Suprapubic skin (tissue), 4 donors: ENCODE results near the gene TEAD4. TPM values are rescaled to one million over a fixed set of nuclear protein-coding genes. Genes with fewer than 3 reads are reported as not detected.

ENCODE experiments used
- DNase-seq, 2 donors: peaks; one replicate each; pipeline ENCODE4 v3.0.0-alpha.2; 2019; ENCODE audit warnings: low spot score in 2 of 2
- H3K27ac ChIP-seq: fragments of 200-600 bp; sonication (generic); one replicate; pipeline ENCODE4 v1.5.1; 2019
- H3K27me3 ChIP-seq: fragments of 200-600 bp; sonication (generic); one replicate; pipeline ENCODE4 v1.5.1; 2019
- H3K36me3 ChIP-seq: fragments of 200-600 bp; sonication (generic); one replicate; pipeline ENCODE4 v1.5.1; 2019
- H3K4me1 ChIP-seq: fragments of 200-600 bp; sonication (generic); one replicate; pipeline ENCODE4 v1.5.1; 2019
- H3K4me3 ChIP-seq: fragments of 200-600 bp; sonication (generic); one replicate; pipeline ENCODE4 v1.5.1; 2019; ENCODE audit warnings: mild to moderate bottlenecking
- H3K9me3 ChIP-seq: fragments of 200-600 bp; sonication (generic); one replicate; pipeline ENCODE4 v1.5.1; 2019
- EP300 ChIP-seq: sonication (generic); formaldehyde crosslinking; IDR thresholded peaks from one replicate; pipeline ENCODE4 v1.6.1; 2017; ENCODE audit warnings: antibody characterized with exemption
- POLR2A ChIP-seq, 2 donors: fragments of 450-650 bp; IDR thresholded peaks; one replicate each; pipeline ENCODE4 v1.6.1; 2017; ENCODE audit warnings: antibody characterized with exemption in 2 of 2, mild to moderate bottlenecking in 2 of 2, moderate library complexity in 2 of 2
- POLR2AphosphoS5 ChIP-seq, 3 donors: sonication (generic); formaldehyde crosslinking; IDR thresholded peaks; one replicate each; pipeline ENCODE4 v1.6.1; 2017; ENCODE audit warnings: antibody characterized with exemption in 3 of 3
- whole genome bisulfite sequencing: methylation state at CpG from one replicate; pipeline ENCODE4 v1.1.5; 2018; 5-methylcytosine and 5-hydroxymethylcytosine counted together
- total RNA-seq, 4 donors: library from RNA; depleted of rRNA; stranded (reverse); fragments of >200 nt; gene quantifications; one replicate each; pipeline ENCODE4 v1.1.0, GENCODE V29; 2016
- TF ChIP-seq, protein P1 (sequence below), 2 donors: fragments of 200-600 bp in 1 of 2; fragments of 450-650 bp in 1 of 2; sonication (generic) in 1 of 2; IDR thresholded peaks; one replicate each; pipeline ENCODE4 v1.5.1; 2016 to 2019; ENCODE audit warnings: antibody characterized with exemption in 2 of 2, mild to moderate bottlenecking in 1 of 2, moderate library complexity in 1 of 2

The TEAD4 gene
- total RNA-seq, 4 donors from 2014 or later, result 13.0 to 28.4 (median 17.2) TPM

GRCh38 chr12:3019005-3019680 lies 59.9 kb downstream of the TEAD4 start:
- no peak overlapping the region for H3K4me3 ChIP-seq
- H3K4me1 ChIP-seq, result no peaks in the 10 kb centered on the region
- H3K9me3 ChIP-seq, result no peaks in the 10 kb centered on the region
- no peak for DNase-seq
- H3K27ac ChIP-seq, result no peak overlapping the region
- TF ChIP-seq EP300, result no peak
- no peak for TF ChIP-seq POLR2A (IDR thresholded peaks at IDR 0.05)
- TF ChIP-seq, protein P1, sequence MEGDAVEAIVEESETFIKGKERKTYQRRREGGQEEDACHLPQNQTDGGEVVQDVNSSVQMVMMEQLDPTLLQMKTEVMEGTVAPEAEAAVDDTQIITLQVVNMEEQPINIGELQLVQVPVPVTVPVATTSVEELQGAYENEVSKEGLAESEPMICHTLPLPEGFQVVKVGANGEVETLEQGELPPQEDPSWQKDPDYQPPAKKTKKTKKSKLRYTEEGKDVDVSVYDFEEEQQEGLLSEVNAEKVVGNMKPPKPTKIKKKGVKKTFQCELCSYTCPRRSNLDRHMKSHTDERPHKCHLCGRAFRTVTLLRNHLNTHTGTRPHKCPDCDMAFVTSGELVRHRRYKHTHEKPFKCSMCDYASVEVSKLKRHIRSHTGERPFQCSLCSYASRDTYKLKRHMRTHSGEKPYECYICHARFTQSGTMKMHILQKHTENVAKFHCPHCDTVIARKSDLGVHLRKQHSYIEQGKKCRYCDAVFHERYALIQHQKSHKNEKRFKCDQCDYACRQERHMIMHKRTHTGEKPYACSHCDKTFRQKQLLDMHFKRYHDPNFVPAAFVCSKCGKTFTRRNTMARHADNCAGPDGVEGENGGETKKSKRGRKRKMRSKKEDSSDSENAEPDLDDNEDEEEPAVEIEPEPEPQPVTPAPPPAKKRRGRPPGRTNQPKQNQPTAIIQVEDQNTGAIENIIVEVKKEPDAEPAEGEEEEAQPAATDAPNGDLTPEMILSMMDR (IDR thresholded peaks at IDR 0.05), result no peak
- TF ChIP-seq POLR2AphosphoS5 (IDR thresholded peaks at IDR 0.05), result no peak
- H3K36me3 ChIP-seq, result peaks cover 9% of the 10 kb centered on the region
- 96% methylated on average over 22 of the region's 25 CpGs for WGBS
- no peaks in the 10 kb centered on the region for H3K27me3 ChIP-seq

- Histone ChIP-seq H3K27me3 (no peaks in the 10 kb centered on the region), H3K36me3 (peaks cover 9% of the 10 kb centered on the region), H3K27ac (no peak overlapping the region), H3K9me3 (no peaks in the 10 kb centered on the region), H3K4me1 (no peaks in the 10 kb centered on the region), H3K4me3 (no peak overlapping the region)
- WGBS, result 93% methylated on average over 13 of the region's 16 CpGs
- no peak for DNase-seq
- TF ChIP-seq POLR2A (IDR thresholded peaks at IDR 0.05) (no peak), POLR2AphosphoS5 (IDR thresholded peaks at IDR 0.05) (no peak), EP300 (no peak)
- TF ChIP-seq, protein P1 (IDR thresholded peaks at IDR 0.05), result no peak
These were observed 61.2 kb downstream of the TEAD4 start for GRCh38 chr12:3020399-3020798.

- Histone ChIP-seq H3K27ac (no peak overlapping the region), H3K27me3 (no peaks in the 10 kb centered on the region), H3K4me3 (no peak overlapping the region), H3K36me3 (peaks cover 9% of the 10 kb centered on the region), H3K9me3 (no peaks in the 10 kb centered on the region), H3K4me1 (no peaks in the 10 kb centered on the region)
- TF ChIP-seq, protein P1 (IDR thresholded peaks at IDR 0.05), result no peak
- TF ChIP-seq EP300, result no peak
- TF ChIP-seq POLR2AphosphoS5 (IDR thresholded peaks at IDR 0.05), result no peak
- no peak for TF ChIP-seq POLR2A (IDR thresholded peaks at IDR 0.05)
- WGBS, result 86% methylated on average over 13 of the region's 13 CpGs
- no peak for DNase-seq
These were observed 61.7 kb downstream of the TEAD4 start for GRCh38 chr12:3020850-3021435.

- H3K27me3 ChIP-seq, result no peaks in the 10 kb centered on the region
- TF ChIP-seq EP300, result no peak
- TF ChIP-seq, protein P1 (IDR thresholded peaks at IDR 0.05), result no peak
- no peak for TF ChIP-seq POLR2AphosphoS5 (IDR thresholded peaks at IDR 0.05)
- no peak for TF ChIP-seq POLR2A (IDR thresholded peaks at IDR 0.05)
- no peak for DNase-seq
- H3K4me1 ChIP-seq, result no peaks in the 10 kb centered on the region
- H3K4me3 ChIP-seq, result no peak overlapping the region
- no peaks in the 10 kb centered on the region for H3K9me3 ChIP-seq
- H3K27ac ChIP-seq, result no peak overlapping the region
- peaks cover 9% of the 10 kb centered on the region for H3K36me3 ChIP-seq
- WGBS, result 87% methylated on average over 6 of the region's 9 CpGs
These were observed 63.2 kb downstream of the TEAD4 start for GRCh38 chr12:3022411-3022810.

DNA sequence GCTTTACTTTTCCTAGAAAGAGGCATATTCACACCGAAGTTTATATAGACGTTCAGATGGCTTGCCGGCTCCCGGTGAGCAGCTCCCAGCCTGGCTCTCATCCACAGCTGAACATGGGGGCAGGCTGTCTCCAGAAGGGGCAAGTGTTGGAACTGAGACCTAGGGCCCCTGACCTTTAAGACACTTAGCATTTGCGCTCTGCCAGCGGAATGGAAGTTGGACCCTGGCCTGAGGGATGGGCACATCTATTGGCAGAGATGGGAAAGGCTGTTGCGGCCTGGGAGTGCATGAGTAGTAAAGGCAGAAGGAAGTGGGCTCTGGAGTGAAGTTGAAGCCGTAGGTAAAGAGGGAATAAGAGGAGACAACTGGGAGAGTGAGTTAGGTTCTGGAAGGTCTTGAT lies 63.8 kb downstream of the TEAD4 start:
- Histone ChIP-seq H3K4me1 (no peaks in the 10 kb centered on the region), H3K27ac (no peak overlapping the region), H3K27me3 (no peaks in the 10 kb centered on the region), H3K9me3 (no peaks in the 10 kb centered on the region), H3K4me3 (no peak overlapping the region), H3K36me3 (peaks cover 9% of the 10 kb centered on the region)
- DNase-seq, result no peak
- no peak for TF ChIP-seq EP300
- TF ChIP-seq, protein P1 (IDR thresholded peaks at IDR 0.05), result no peak
- TF ChIP-seq POLR2AphosphoS5 (IDR thresholded peaks at IDR 0.05), result no peak
- TF ChIP-seq POLR2A (IDR thresholded peaks at IDR 0.05), result no peak
- 91% methylated on average over 8 of the region's 8 CpGs for WGBS
